ENCODE results near the gene LAMP1.

- TF ChIP-seq GLIS3 (CRISPR knock-in tag; IDR thresholded peaks at IDR 0.05) (no peak), POU6F1 (CRISPR knock-in tag; IDR thresholded peaks at IDR 0.05; ENCODE audit: borderline replicate concordance, low read depth) (no peak)
Observed at GRCh38 chr13:113260996-113261395, 36.0 kb upstream of the LAMP1 start.

Measured in SK-N-SH treated with all-trans-retinoic acid at 6 μM for 48 hours (cell line).